HepG2 (cell line): ENCODE data around the gene GLOD4. TPM values are rescaled to one million over a fixed set of nuclear protein-coding genes. Genes with fewer than 3 reads are reported as not detected.

Source experiments
- ATAC-seq: fragments of 200-7000 bp; cut with Tn5 transposase; 3 replicates; pipeline ENCODE4 v1.9.1; 2020; ENCODE audit warnings: mild to moderate bottlenecking, moderate library complexity
- BruUV-seq: library from RNA; stranded (reverse); fragments of 400-500 nt; replicated peaks from 2 replicates; lab custom pipeline; 2021; lab: Mats Ljungman, UMichigan
- CTCF ChIA-PET: fragments of 300-600 bp; formaldehyde crosslinking; extraction: SDS; loops from one replicate; lab custom pipeline; 2021; ENCODE audit warnings: low total read pairs, inconsistent platforms, low intra/inter-chr PET ratio; lab: Yijun Ruan, JAX
- POLR2A ChIA-PET: fragments of 350-600 bp; sonication (Branson Sonifier 250); formaldehyde crosslinking; loops from one replicate; lab custom pipeline; 2020; ENCODE audit warnings: antibody characterized with exemption, inconsistent platforms; lab: Yijun Ruan, JAX
- DNase-seq: peaks from one replicate; pipeline ENCODE4 v3.0.0-alpha.2; 2015; ENCODE audit warnings: low spot score
- FAIRE-seq: peaks from 3 replicates; lab custom pipeline; 2011; peaks lifted over from hg19 to GRCh38; lab: Jason Lieb, UNC
- H2AFZ ChIP-seq: one replicate; pipeline ENCODE4 v1.6.1; 2011; ENCODE audit warnings: low read length, inconsistent platforms
- H3K27ac ChIP-seq: fragments of 300-600 bp; 3 replicates; pipeline ENCODE4 v1.8.0; 2011; ENCODE audit warnings: mixed run types, mild to moderate bottlenecking, mixed read lengths, low read length, inconsistent platforms; ENCODE audit not compliant: insufficient read depth; ENCODE audit errors: extremely low read length
- H3K27me3 ChIP-seq, 2 experiments: fragments of 200-600 bp in 1 of 2; 2 replicates in 1 of 2; 3 replicates in 1 of 2; pipeline versions ENCODE4 v1.6.0 to v1.8.0; 2011; ENCODE audit warnings: low read length in 2 of 2, mild to moderate bottlenecking in 2 of 2, moderate library complexity in 2 of 2, inconsistent platforms in 1 of 2; ENCODE audit not compliant: insufficient read depth in 2 of 2, control insufficient read depth in 1 of 2
- H3K36me3 ChIP-seq, 2 experiments: fragments of 200-600 bp in 1 of 2; replicated peaks in 1 of 2; 2 replicates in 1 of 2; 3 replicates in 1 of 2; pipeline versions ENCODE4 v1.5.1 to v1.8.0; 2011; ENCODE audit warnings: low read length in 2 of 2, inconsistent platforms in 1 of 2; ENCODE audit not compliant: insufficient read depth in 2 of 2, control insufficient read depth in 1 of 2
- H3K4me1 ChIP-seq: 2 replicates; pipeline ENCODE4 v1.5.1; 2012; ENCODE audit warnings: low read length, inconsistent platforms; ENCODE audit not compliant: insufficient read depth
- H3K4me2 ChIP-seq: 2 replicates; pipeline ENCODE4 v1.6.0; 2011; ENCODE audit warnings: low read depth, low read length, inconsistent platforms
- H3K4me3 ChIP-seq, 3 experiments: fragments of 200-600 bp in 1 of 3; sonication (generic), shearing (Covaris generic) in 1 of 3; replicated peaks in 1 of 3; 2 replicates each; pipeline ENCODE4 v1.5.1; 2011 to 2016; ENCODE audit warnings: low read length in 3 of 3, inconsistent platforms in 2 of 3, low read depth in 2 of 3, mild to moderate bottlenecking in 2 of 3, control low read depth in 1 of 3, mixed read lengths in 1 of 3; ENCODE audit not compliant: insufficient read depth in 1 of 3
- H3K79me2 ChIP-seq: one replicate; pipeline ENCODE4 v1.6.1; 2011; ENCODE audit warnings: low read length, inconsistent platforms; ENCODE audit not compliant: insufficient read depth
- H3K9ac ChIP-seq: 2 replicates; pipeline ENCODE4 v1.6.0; 2011; ENCODE audit warnings: mild to moderate bottlenecking, low read depth, low read length, inconsistent platforms; ENCODE audit not compliant: insufficient read depth
- H3K9me3 ChIP-seq: 2 replicates; pipeline ENCODE4 v1.5.1; 2012; ENCODE audit warnings: mild to moderate bottlenecking, low read length
- H4K20me1 ChIP-seq: 2 replicates; pipeline ENCODE4 v1.6.0; 2011; ENCODE audit warnings: inconsistent platforms, mild to moderate bottlenecking, low read length, moderate library complexity; ENCODE audit not compliant: insufficient read depth
- GABPA ChIP-seq, 2 experiments: IDR thresholded peaks; 2 replicates each; pipeline ENCODE4 v1.6.1; 2011 to 2016; ENCODE audit warnings: low read depth in 2 of 2, low read length in 1 of 2, missing biosample characterization in 1 of 2, missing genetic modification characterization in 1 of 2
- GFI1 ChIP-seq: sonication (generic); formaldehyde crosslinking; IDR thresholded peaks from 2 replicates; pipeline ENCODE4 v1.5.0; 2020; ENCODE audit warnings: missing genetic modification reagents, mild to moderate bottlenecking, borderline replicate concordance
- LBX2 ChIP-seq: sonication (generic); formaldehyde crosslinking; IDR thresholded peaks from 2 replicates; pipeline ENCODE4 v1.5.0; 2020; ENCODE audit warnings: missing genetic modification reagents, mild to moderate bottlenecking, borderline replicate concordance
- NFAT5 ChIP-seq: sonication (generic); formaldehyde crosslinking; IDR thresholded peaks from 2 replicates; pipeline ENCODE4 v1.4.0; 2020; ENCODE audit warnings: missing genetic modification reagents
- POGK ChIP-seq: sonication (generic); formaldehyde crosslinking; conservative IDR thresholded peaks from 2 replicates; pipeline ENCODE4 v1.8.0; 2022; ENCODE audit warnings: mild to moderate bottlenecking, moderate library complexity, missing genetic modification reagents
- ZNF17 ChIP-seq: sonication (generic); formaldehyde crosslinking; IDR thresholded peaks from 2 replicates; pipeline ENCODE4 v1.5.0; 2020; ENCODE audit warnings: mild to moderate bottlenecking, missing genetic modification reagents
- ZNF770 ChIP-seq: sonication (generic); formaldehyde crosslinking; IDR thresholded peaks from 2 replicates; pipeline ENCODE4 v1.5.0; 2020; ENCODE audit warnings: mild to moderate bottlenecking, missing genetic modification reagents
- ZNF816 ChIP-seq: sonication (generic); formaldehyde crosslinking; IDR thresholded peaks from 2 replicates; pipeline ENCODE4 v1.8.0; 2022; ENCODE audit warnings: missing genetic modification reagents, mild to moderate bottlenecking, borderline replicate concordance
- WGBS: methylation state at CpG from one replicate; pipeline ENCODE4 v1.1.6; 2017; ENCODE audit warnings: low lambda C conversion rate; 5-methylcytosine and 5-hydroxymethylcytosine counted together
- in situ Hi-C: cut with HindIII; loops from 2 replicates; pipeline ENCODE4 v1.10.0; 2017; ENCODE audit warnings: low pct_unique_long_range_greater_than_20kb; ENCODE audit not compliant: extremely low pct_ligation_motif_present
- intact Hi-C: fragments of 100-400 bp; cut with micrococcal nuclease; formaldehyde crosslinking; loops from one replicate; pipeline ENCODE4 v1.10.0; 2022; ENCODE audit not compliant: unreplicated experiment
- polyA plus RNA-seq, 8 experiments: library from polyadenylated mRNA; depleted of rRNA in 3 of 8; stranded (reverse) in 7 of 8; unstranded in 1 of 8; fragments of >200 nt; fragmentation: Illumina TruSeq in 4 of 8; extraction: Trizol in 4 of 8; gene quantifications; 2 replicates each; pipeline versions ENCODE4 v1.2.1 to v1.2.3, GENCODE V29; 2011 to 2016; ENCODE audit warnings: low read depth in 4 of 8, missing spikeins in 1 of 8, mixed read lengths in 1 of 8; ENCODE audit not compliant: insufficient read depth in 1 of 8
- total RNA-seq, 5 experiments: library from RNA; depleted of rRNA; stranded (reverse); fragments of >200 nt; fragmentation: Illumina TruSeq; extraction: Trizol; gene quantifications; 2 replicates each; pipeline ENCODE4 v1.2.3, GENCODE V29; 2016; ENCODE audit warnings: low read depth in 1 of 5

GLOD4 gene
- total and polyA plus RNA-seq, 2 of the 13 experiments (the other 11 are each of a cell fraction or from before 2014, with no cell fraction given), result 53.7 to 87.8 TPM

- no peak for TF ChIP-seq NFAT5
- no peak for TF ChIP-seq GFI1 (CRISPR knock-in tag)
- TF ChIP-seq, all 625 proteins: peak for 0
Observed at GRCh38 chr17:828761-829160, 46.7 kb upstream of the GLOD4 start (continued).

GRCh38 chr17:826778-827177 is 44.7 kb upstream of the GLOD4 start:
- intact Hi-C loops (no loop called here), in situ Hi-C loops (no loop called here)
- POLR2A ChIA-PET, result no interaction called here
- 95% methylated on average over 21 of the region's 21 CpGs for WGBS
- Histone ChIP-seq H4K20me1 (no peaks in the 10 kb centered on the region), H3K9ac (no peak overlapping the region), H2AFZ (no peak overlapping the region), H3K36me3 (peaks cover 8 to 18% of the 10 kb centered on the region in 2 experiments; a peak in 4 of 5 replicates), H3K4me3 (no peak overlapping the region), H3K4me2 (no peak overlapping the region), H3K79me2 (no peaks in the 10 kb centered on the region), H3K27me3 (no peaks in the 10 kb centered on the region), H3K27ac (no peak overlapping the region), H3K4me1 (no peaks in the 10 kb centered on the region), H3K9me3 (no peaks in the 10 kb centered on the region)
- no peak for TF ChIP-seq ZNF816 (CRISPR knock-in tag)
- TF ChIP-seq LBX2 (CRISPR knock-in tag), result no peak
- no peak for TF ChIP-seq ZNF17
- no peak for TF ChIP-seq POGK (CRISPR knock-in tag)
- TF ChIP-seq ZNF770 (CRISPR knock-in tag), result no peak
- no peak for TF ChIP-seq GABPA (IDR thresholded peaks at IDR 0.05; ENCODE audit: low read depth, low read length)
- TF ChIP-seq GABPA (CRISPR knock-in tag; IDR thresholded peaks at IDR 0.05; ENCODE audit: low read depth), result no peak
- ATAC-seq (no peak), DNase-seq (no peak), FAIRE-seq (no peak)
- CTCF ChIA-PET, result no interaction called here
- BruUV-seq, result no TSS peak
